GM19395 (cell line): Measurements from ENCODE around the gene FOCAD.

Experiments used
- ATAC-seq: cut with Tn5 transposase; IDR thresholded peaks from one replicate; pipeline ENCODE4 v1.9.1; 2021; ENCODE audit warnings: mild to moderate bottlenecking, moderate library complexity; ENCODE audit not compliant: unreplicated experiment

Gene FOCAD

DNA sequence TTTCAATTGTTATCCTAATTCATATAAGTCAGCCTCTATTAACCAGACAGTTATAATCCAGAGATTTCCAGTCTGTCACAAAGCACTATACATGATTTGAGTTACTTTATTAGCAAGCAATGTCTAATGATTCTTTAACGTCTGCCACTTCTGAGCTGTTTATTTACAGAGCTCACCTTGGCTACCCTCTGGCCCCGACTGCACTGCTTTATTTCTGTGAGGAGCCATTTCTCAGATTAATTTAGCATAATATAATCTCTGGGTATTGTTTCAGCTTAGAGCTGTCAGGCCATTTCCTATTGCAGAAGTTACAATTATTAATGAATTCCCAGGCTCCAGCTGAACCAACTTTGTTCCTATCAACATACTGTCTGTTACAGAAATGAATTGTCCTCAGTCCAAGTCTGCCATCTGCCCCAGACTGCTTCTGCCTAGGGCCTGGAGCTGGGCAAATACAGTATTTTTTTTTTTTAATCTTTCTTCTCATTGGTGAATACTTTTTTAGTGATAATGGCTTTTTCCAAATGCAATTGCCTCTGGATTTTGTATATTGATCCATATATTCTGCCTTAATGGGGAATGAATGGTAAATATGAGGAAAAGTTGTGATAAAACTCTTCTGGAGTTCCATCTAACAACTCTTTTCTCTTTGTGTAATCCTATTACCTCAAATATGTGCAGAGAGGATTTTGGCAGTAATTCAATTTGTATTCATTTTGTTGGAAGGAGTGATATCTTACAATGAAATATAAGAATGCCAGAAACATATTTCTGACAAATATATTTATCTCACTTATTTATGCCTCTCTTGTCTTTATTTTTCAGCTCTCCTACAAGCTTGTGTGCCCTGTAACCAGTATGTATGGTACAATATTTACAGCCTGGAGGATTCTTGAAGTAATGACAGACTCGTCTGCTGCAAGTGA is 104.7 kb downstream of the FOCAD start:
- ATAC-seq, result no peak

DNA sequence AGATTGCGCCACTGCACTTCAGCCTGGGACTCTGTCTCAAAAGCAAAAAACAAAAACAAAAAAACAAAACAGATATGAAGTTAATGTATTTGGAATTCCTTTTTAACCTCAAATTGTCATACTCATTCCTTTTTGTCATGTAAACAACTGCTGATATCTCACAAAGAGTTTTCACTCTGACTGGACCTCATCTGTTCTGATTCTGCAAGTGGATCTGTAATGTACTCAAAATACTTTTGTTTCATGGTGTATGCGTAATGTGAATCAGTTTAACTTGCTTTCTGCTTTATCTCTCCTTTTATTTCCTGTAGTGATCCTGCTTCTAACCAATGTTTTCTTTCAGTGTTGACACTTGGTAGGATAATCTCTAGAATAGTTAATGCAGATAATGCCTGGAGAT is 106.7 kb downstream of the FOCAD start:
- ATAC-seq, result no peak

DNA sequence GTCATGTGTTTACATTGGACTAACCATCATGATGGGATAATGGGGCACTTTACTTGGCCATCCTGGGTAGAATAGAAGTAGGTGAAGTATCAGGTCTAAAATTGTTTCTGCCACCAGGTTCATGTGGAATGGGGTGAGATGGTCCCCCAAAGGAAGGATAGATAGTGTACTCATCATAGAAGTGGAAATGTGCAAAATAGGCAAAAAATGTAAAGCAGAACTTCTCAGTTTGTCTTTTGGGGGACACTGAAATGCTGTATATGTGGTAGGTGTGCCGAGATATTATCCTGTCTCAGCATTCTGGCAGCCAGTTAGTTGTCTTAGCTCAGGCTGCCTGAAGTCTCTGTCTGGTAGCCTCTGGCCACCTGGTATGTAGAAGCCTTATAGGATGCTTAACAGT is 107.6 kb downstream of the FOCAD start:
- no peak for ATAC-seq

DNA sequence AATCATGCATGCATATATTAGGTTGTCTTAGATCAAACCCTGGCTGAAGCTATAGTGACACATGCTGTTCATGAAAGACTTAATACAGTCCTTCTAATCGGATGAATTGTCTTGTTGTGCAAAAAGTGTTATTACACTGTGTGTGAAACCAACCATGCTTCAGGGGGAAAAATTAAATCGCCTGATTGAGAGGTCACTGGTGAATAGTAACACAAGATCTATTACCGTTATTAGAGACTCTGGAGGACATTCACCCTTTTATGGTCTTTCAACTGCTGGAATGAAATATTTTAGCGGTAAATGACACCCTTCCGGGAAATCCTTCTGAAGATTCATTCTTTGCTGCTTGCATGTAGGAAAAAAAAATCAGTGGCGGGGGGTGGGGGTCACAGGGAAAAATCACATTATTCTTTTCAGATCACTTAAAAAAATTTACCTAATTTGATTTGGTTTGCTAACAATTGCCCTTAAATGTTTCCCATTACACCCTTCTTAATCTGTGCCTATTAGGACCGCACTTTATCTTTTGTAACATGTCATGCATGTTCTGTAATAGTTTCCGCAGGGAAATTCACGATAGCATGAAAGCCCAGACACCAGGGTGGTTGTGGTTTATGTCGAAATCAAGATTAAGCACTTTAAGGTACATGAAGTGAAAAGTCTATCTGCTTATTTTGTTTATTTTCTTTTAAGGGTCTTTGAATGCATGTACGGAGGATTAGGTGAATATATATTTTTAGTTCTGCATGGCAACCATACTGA is 120.6 kb downstream of the FOCAD start:
- ATAC-seq, result no peak

DNA sequence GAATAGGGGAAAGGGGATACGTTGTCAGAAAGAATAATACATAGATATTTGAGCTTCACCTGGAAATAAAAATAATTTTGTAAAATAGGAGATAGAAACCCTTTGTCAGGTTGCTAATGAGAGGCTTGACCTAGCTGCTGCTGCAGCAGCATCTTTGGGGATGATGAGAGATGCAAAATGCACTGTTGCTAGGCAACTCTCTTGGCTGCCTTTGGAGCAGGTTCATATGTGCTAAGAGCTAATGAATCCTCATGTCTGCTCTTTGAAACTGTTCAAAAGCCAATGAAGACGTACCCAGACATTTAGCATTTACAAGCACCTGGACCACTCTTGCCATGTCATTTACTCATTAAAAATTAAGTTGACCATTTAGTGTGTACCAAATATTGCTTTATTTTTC is 121.7 kb downstream of the FOCAD start:
- no peak for ATAC-seq

DNA sequence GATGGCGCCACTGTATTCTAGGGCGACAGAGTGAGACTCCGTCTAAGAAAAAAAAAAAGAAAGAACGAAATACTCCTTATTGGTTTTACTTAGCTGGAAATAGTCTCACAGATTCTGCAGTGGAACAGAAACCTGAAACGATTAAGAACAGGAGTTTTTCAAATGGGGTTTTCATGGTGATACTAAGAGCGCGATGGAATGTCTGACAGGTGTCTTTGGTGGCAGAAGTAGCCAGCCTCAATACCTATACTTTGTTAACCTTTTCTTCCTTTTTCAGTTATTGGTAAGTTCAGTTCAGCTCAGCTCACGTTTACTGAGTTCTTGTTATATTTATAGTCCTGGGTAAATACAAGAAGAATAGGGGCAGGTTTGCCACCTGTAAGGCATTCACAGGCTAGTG is 123.9 kb downstream of the FOCAD start:
- ATAC-seq, result no peak

DNA sequence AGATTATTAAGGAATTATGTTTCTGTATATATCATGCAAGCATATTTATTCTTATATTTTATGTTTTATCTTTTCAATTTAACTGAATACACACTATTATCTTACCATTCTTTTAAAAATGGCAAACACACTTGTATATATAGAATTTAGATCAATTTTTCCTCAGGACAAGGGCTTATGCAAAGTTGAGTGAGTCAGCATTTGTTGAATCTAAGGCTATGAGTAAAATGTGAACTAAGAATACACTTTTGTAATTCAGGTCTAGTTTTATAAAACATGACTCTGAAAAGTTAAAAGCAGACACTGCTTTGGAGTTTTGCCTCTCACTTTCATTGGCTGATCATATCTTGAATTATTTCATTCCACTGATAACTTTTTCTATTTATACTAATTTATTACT is 127.8 kb downstream of the FOCAD start:
- no peak for ATAC-seq

DNA sequence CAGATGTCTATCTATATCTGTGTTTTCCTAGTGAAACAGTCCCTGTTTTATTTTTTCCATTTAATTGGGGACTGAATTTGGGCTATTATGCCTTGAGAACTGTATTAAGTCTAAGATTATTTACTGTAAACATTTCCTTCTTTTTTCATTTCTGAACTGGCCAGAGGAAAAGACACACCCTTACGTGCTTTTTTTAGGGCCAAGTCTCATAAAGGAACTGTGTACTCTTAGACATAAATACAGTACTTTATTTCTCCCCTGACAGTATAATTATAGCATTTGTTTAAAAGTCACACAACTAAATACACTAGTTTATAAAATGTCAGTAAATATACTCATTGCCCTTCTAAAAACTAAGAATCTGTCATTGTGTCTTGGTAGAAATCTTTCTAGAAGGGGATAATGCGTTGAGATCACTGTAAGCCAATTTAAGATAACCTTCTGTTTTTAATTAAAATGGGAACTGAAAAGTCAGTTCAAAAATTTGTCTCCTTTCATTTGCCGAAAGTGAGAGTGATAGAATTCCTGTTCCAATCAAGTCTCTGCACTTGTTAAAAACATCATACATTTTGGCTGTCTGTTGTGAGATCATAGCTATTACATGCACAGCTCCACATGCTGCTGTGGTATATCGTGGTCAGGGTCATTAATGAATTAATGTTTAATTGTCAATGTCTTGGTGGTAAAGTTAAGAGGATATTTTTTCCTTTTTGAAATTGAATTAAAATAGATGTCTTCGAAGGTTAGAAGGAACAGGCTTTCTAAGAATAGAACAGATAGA is 132.1 kb downstream of the FOCAD start:
- no peak for ATAC-seq

DNA sequence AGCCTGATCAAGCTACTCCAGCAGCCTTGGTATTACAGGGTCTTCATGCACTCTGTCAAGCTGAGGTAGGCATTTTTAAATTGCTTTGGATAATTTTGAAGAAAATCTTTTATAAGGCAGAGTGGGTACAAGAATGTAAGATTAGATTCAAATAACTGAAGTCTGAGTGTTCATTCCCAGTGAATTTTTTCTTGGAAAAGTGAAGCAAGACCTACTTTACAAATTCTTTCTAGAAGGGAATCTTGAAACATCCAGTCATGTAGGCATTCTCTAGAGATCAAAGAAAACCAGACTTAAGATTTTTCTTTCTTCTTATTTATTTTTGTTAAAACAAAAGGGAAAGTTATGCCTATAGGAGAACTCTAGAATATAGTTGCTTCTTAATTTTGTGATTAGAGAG is 139.0 kb downstream of the FOCAD start:
- ATAC-seq, result no peak

DNA sequence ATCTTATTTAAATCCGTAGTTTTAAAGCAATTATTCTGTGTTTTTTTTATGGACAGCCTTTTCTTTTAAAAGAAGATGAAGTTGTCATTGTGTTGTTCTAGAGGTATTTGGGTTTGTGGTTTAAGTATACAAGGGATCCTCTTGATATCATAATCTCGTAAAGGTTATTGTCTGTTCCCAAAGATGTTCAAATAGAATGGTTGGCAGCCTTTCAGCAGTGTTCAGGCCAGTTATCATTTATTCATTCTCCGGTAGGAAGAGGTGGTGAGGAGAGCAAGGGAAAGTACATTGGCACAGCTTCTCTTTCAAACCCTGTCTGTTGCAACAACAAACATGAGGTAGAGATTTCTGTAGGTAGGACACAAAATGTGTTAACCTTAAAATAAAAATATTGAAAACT is 147.0 kb downstream of the FOCAD start:
- ATAC-seq, result no peak

DNA sequence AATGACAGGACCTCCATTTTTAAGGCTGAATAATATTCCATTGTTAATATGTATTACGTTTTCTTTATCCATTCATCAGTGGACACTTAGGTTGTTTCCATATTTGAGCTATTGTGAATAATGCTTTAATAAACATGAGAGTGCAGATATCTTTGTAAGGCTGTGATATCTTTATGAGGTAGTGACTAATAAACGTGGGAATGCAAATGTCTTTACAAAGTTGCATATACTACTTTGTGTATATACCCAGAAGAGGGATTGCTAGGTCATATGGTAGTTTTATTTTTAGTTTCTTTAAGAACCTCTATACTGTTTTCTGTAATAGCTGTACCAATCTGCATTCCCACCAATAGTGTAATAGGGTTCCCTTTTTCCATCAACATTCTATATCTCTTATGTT is 148.7 kb downstream of the FOCAD start:
- no peak for ATAC-seq

DNA sequence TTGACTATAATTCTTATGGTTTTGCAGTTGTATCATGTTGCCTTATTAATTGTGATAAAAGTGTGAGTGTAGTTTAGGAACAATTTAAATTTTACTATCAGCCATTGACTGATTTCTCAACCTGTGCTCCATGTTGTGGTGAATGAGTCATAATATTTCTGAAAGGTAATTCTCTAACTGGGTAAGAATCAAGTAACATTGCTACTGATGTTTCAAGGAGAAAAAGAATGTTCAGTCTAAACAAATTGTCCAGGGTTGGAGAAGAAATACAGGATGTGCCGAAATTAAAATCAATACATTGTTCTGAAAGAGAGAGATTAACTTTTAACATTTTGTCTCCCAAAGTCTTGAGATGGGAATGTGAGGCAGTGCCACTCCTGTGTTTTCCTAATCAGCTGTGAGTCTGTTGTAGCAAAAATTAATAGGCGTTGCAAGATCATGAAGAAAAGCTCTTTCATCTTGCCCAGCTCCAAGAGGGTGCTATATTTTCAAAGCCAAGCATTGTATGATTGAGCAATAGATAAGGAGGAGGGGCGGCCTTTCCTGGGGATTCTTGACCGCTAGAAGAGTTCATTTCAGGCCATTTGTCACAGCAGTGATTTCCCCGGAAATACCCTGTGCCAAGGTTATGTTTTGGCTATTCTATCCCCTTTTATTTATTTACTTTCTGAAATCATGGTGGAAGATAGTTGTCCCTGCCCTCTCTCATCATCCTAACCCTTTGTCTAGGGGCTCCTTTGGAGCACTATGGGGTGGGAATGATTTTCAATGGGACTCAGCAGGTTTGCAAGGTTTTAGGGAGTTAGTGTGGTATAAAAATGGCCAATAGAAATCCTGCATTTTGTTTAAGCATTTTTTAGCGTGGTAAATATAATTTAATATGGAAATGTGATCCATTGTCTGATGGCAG is 151.6 kb downstream of the FOCAD start:
- no peak for ATAC-seq

DNA sequence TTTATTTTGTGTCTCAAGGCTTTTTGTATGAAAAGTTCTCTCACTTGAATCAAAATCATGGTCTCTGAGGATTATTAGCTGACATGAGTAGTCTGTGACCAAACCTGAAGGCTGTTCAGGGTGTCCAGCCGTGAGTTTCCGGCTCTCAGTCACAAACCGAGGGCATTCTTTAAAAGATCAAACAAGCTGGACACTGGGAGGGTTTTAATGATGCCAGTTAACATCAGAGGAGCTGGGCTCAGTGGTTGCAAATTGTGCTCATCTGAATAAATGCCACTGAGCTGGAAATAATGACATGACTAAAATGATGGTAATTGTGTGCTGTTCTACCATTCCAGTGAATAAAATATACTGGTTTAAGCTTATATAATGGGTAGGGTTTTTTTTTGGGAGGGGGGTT is 153.1 kb downstream of the FOCAD start:
- ATAC-seq, result no peak

DNA sequence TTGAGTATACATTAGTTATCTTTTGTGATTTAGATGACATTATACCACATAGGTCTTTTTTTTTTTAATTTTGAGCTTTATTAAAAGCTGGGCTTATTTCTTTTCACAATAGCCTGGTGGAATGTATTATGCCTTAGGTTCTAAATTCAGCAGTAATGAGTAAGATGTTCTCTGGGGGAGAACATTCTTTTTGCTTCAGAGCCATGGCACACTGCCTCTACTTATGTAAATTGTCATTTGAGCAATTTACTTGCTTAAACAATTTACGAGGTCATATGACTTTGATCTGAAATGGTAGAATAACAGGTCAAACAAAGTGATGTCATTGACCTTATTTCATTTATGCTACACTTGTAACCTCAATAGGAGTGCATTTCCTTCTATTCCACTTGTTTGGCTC is 154.2 kb downstream of the FOCAD start:
- ATAC-seq, result no peak

DNA sequence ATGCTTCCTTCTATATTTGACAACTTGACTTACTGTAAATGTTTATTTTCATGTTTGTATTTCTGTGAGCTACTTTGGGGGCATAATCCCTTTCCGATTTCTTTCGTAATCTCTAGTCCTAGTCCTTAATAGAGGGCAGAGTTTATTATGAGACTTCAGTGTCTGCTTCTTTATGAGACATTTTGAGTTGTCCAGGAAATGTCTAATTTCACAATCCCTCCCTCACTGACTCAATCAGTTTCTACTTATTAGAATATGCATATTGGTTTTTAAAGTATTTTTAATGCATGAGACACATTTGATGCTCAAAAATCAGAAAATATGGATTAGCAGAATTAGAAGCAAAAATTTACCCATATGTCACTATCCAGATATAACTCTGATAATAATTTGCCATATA is 160.9 kb downstream of the FOCAD start:
- no peak for ATAC-seq

DNA sequence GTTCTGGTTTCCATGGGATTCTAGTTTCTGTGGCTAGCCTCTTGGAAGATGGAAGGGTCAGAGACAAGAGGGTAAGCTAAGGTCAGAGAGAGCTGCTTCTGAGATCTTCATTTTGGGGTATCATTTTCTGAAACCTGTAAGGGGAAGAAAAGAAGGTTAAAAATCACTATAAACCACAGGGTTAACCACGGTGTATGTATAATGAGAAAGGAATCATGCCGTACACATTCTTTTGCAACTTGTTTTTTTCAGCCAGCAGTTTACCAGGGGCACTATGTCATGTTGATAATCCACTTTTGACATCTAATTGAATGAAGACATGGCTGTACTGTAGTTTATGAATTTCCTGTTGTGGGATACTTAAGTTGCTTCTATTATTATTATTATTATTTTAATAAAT is 164.4 kb downstream of the FOCAD start:
- no peak for ATAC-seq

DNA sequence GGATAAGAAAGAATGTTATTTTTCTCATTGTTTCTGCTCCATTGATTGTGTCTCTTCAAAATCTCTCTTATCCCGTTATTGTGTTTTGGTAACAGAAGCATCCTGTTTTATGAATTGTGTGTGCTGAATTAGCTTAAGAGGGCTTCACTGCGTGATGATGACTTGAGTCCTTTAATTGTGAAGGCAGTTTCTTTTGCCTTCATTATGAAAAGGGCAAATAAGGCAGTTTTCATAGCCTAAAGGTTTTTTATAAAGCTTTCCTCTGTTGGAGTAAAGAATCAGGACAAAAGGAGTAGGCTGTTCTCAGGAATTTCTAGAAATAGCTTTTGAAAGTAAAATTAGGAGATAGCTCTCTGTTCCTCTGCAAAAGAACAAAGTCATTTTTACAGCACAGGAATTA is 169.8 kb downstream of the FOCAD start:
- no peak for ATAC-seq

DNA sequence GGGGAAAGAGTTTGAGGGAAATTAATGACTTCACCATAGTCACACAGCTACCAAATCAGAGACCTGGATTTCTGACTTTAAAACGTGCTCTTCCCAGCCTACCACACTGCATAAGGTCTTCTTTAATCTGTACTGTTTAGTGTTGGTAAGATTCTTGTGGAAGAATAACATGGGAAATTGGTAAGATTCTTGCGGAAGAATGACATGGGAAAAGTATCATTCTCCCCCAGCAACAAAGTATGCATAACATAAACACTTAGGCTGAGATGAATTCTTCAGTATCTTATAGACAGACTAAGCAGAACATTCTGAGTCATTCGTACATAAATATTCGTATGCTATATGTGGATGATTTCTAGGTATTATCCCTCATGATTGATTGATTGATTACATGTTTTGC is 170.4 kb downstream of the FOCAD start:
- no peak for ATAC-seq

DNA sequence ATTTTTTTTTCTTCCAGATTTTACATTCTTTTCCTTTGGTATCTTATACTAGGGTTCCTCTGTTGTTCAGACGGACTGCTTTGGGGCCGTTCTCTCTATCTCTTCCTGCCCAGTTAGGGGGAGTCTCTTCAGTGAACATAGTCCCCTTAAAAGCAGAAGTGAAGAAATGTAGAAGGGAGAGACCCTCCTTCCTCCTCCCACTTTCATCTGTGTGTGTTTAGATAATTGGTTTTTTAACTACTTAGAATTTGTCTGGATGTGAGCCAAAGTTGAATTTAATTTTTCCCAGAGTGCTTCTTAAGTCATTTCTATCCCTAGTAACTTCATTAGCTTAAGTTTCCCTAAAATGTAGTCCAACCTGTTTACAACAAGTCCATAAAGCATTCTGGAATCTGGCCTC is 179.9 kb downstream of the FOCAD start:
- no peak for ATAC-seq

DNA sequence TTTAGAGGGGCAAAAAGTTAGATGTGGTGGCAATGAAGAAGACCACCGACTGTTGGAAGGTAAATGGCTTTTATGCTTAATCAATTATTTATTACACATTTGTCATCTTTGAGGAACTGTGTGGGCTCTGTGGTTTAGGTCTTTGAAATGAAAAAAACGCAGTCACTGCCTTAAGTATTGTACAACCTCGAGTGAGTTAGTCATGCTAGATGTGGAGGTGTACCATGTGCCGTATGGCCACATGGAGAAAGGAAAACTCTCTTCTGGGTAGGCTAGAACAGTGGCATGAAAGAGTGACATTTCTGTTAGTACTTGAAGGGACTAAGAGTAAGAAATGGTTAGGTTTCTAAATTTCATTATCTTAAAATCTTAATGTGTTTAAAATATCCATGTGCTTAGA is 181.3 kb downstream of the FOCAD start:
- ATAC-seq, result no peak

DNA sequence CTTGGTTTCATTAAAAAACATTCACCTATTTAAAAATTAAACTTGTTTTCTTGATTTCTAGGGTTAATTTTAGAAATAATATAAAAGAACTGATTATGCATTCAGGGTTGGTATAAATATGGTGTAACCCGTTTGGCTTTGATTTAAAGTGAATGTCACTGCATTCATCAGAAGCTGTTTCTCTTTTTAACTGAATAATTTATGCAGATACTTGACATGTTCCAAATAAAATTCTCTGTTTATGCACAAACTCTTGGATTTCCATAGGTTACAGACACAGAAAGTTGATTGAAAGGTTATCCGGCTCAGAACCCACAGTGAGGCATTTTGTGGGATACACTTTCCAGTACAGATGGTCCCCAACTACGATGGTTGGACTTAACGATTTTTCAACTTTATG is 186.1 kb downstream of the FOCAD start:
- no peak for ATAC-seq
